ENCODE data around the gene CEP85L.
A peak's percentile ranks its signal among the peaks of the same experiment; 100 is the strongest.

Gene CEP85L

GRCh38 chr6:118650582-118651281, 659 bp downstream of the CEP85L start:
- TF ChIP-seq CTCF (conservative IDR thresholded peaks at IDR 0.05; ENCODE audit: low read length) = no peak; the same call in 1 of the 2 replicates
- DNase-seq (ENCODE audit: low read depth) = peak; percentile 29
- H3K4me3 ChIP-seq (ENCODE audit: low read length) = peak overlapping the region; percentile 80

- peak overlapping the region; percentile 80 for H3K4me3 ChIP-seq (ENCODE audit: low read length)
- peak; percentile 46 for DNase-seq (ENCODE audit: low read depth)
- no peak for TF ChIP-seq CTCF (conservative IDR thresholded peaks at IDR 0.05; ENCODE audit: low read length)
Observed at GRCh38 chr6:118649918-118650581, 1.3 kb downstream of the CEP85L start.

GRCh38 chr6:118648866-118649554, 2.4 kb downstream of the CEP85L start:
- no peak for TF ChIP-seq CTCF (conservative IDR thresholded peaks at IDR 0.05; ENCODE audit: low read length)
- DNase-seq (ENCODE audit: low read depth) = no peak
- peak overlapping the region; percentile 80 for H3K4me3 ChIP-seq (ENCODE audit: low read length)

- DNase-seq (ENCODE audit: low read depth) = no peak
- H3K4me3 ChIP-seq (ENCODE audit: low read length) = no peak overlapping the region
- no peak for TF ChIP-seq CTCF (conservative IDR thresholded peaks at IDR 0.05; ENCODE audit: low read length)
Observed at GRCh38 chr6:118646977-118647376, 4.4 kb downstream of the CEP85L start.

- no peak overlapping the region for H3K4me3 ChIP-seq (ENCODE audit: low read length)
- DNase-seq (ENCODE audit: low read depth) = no peak
- no peak for TF ChIP-seq CTCF (conservative IDR thresholded peaks at IDR 0.05; ENCODE audit: low read length)
Observed at GRCh38 chr6:118645395-118645794, 6.0 kb downstream of the CEP85L start.

GRCh38 chr6:118644007-118644406, 7.4 kb downstream of the CEP85L start:
- no peak for TF ChIP-seq CTCF (conservative IDR thresholded peaks at IDR 0.05; ENCODE audit: low read length)
- no peak for DNase-seq (ENCODE audit: low read depth)
- no peak overlapping the region for H3K4me3 ChIP-seq (ENCODE audit: low read length)

Data from AG10803 (cell line).